ENCODE results near the gene CACNA1A. TPM values are rescaled to one million over a fixed set of nuclear protein-coding genes. Genes with fewer than 3 reads are reported as not detected.

Gene CACNA1A
- total RNA-seq, 1 experiment from 2014 or later = not detected

- no peaks in the 10 kb centered on the region for H3K9me3 Mint-ChIP-seq (ENCODE audit: unreplicated experiment)
- H3K27me3 Mint-ChIP-seq (ENCODE audit: insufficient read depth, unreplicated experiment) = peaks cover 45% of the 10 kb centered on the region
- DNase-seq (ENCODE audit: unreplicated experiment) = no peak
- no peak overlapping the region for H3K27ac Mint-ChIP-seq (ENCODE audit: low read depth, unreplicated experiment)
- intact Hi-C loops (cut with micrococcal nuclease) = no loop called here
- H3K36me3 Mint-ChIP-seq (ENCODE audit: insufficient read depth, unreplicated experiment) = no peaks in the 10 kb centered on the region
- H3K4me3 Mint-ChIP-seq (ENCODE audit: unreplicated experiment) = no peak overlapping the region
- TF ChIP-seq CTCF (IDR thresholded peaks at IDR 0.05; ENCODE audit: unreplicated experiment) = no peak
- CTCF ChIA-PET = no interaction called here
- POLR2A ChIA-PET = no interaction called here
- peaks cover 10% of the 10 kb centered on the region for H3K4me1 Mint-ChIP-seq (ENCODE audit: insufficient read depth, unreplicated experiment)
- BruUV-seq (replicated peaks) = no TSS peak
Measured at GRCh38 chr19:13225973-13226865, 280.1 kb downstream of the CACNA1A start.

GRCh38 chr19:13225085-13225484, 281.2 kb downstream of the CACNA1A start:
- ChIA-PET CTCF (no interaction called here), POLR2A (no interaction called here)
- no TSS peak for BruUV-seq (replicated peaks)
- no peak for TF ChIP-seq CTCF (IDR thresholded peaks at IDR 0.05; ENCODE audit: unreplicated experiment)
- H3K27ac Mint-ChIP-seq (ENCODE audit: low read depth, unreplicated experiment) = no peak overlapping the region
- intact Hi-C loops (cut with micrococcal nuclease) = no loop called here
- H3K27me3 Mint-ChIP-seq (ENCODE audit: insufficient read depth, unreplicated experiment) = peaks cover 38% of the 10 kb centered on the region
- H3K4me1 Mint-ChIP-seq (ENCODE audit: insufficient read depth, unreplicated experiment) = peaks cover 10% of the 10 kb centered on the region
- H3K4me3 Mint-ChIP-seq (ENCODE audit: unreplicated experiment) = no peak overlapping the region
- no peaks in the 10 kb centered on the region for H3K9me3 Mint-ChIP-seq (ENCODE audit: unreplicated experiment)
- no peak for DNase-seq (ENCODE audit: unreplicated experiment)
- H3K36me3 Mint-ChIP-seq (ENCODE audit: insufficient read depth, unreplicated experiment) = no peaks in the 10 kb centered on the region

GRCh38 chr19:13220847-13221246, 285.4 kb downstream of the CACNA1A start:
- intact Hi-C loops (cut with micrococcal nuclease) = no loop called here
- no TSS peak for BruUV-seq (replicated peaks)
- TF ChIP-seq CTCF (IDR thresholded peaks at IDR 0.05; ENCODE audit: unreplicated experiment) = no peak
- CTCF ChIA-PET = no interaction called here
- POLR2A ChIA-PET = no interaction called here
- Mint-ChIP-seq H3K9me3 (ENCODE audit: unreplicated experiment) (no peaks in the 10 kb centered on the region), H3K27me3 (ENCODE audit: insufficient read depth, unreplicated experiment) (peaks cover 4% of the 10 kb centered on the region), H3K36me3 (ENCODE audit: insufficient read depth, unreplicated experiment) (no peaks in the 10 kb centered on the region), H3K4me3 (ENCODE audit: unreplicated experiment) (no peak overlapping the region), H3K4me1 (ENCODE audit: insufficient read depth, unreplicated experiment) (peaks cover 4% of the 10 kb centered on the region), H3K27ac (ENCODE audit: low read depth, unreplicated experiment) (no peak overlapping the region)
- DNase-seq (ENCODE audit: unreplicated experiment) = no peak

GRCh38 chr19:13215572-13216380, 290.5 kb downstream of the CACNA1A start:
- no peaks in the 10 kb centered on the region for H3K9me3 Mint-ChIP-seq (ENCODE audit: unreplicated experiment)
- H3K4me1 Mint-ChIP-seq (ENCODE audit: insufficient read depth, unreplicated experiment) = peaks cover 7% of the 10 kb centered on the region
- peak; percentile 40 for DNase-seq (ENCODE audit: unreplicated experiment)
- intact Hi-C loops (cut with micrococcal nuclease) = no loop called here
- TF ChIP-seq CTCF (IDR thresholded peaks at IDR 0.05; ENCODE audit: unreplicated experiment) = no peak
- no TSS peak for BruUV-seq (replicated peaks)
- no peak overlapping the region for H3K4me3 Mint-ChIP-seq (ENCODE audit: unreplicated experiment)
- CTCF ChIA-PET = no interaction called here
- no peak overlapping the region for H3K27ac Mint-ChIP-seq (ENCODE audit: low read depth, unreplicated experiment)
- POLR2A ChIA-PET = no interaction called here
- H3K27me3 Mint-ChIP-seq (ENCODE audit: insufficient read depth, unreplicated experiment) = no peaks in the 10 kb centered on the region
- no peaks in the 10 kb centered on the region for H3K36me3 Mint-ChIP-seq (ENCODE audit: insufficient read depth, unreplicated experiment)

Measured in MCF 10A (cell line).